Left ventricle myocardium inferior (tissue), 1 donor: ENCODE data around the gene CLDN15. TPM values are rescaled to one million over a fixed set of nuclear protein-coding genes. Genes with fewer than 3 reads are reported as not detected.

Experiments
- DNase-seq: peaks from one replicate; pipeline ENCODE4 v3.0.0-alpha.2; 2020
- H3K27ac ChIP-seq: fragments of 200-600 bp; replicated peaks from 2 replicates; pipeline ENCODE4 v1.8.0; 2021
- H3K27me3 ChIP-seq: fragments of 200-600 bp; 2 replicates; pipeline ENCODE4 v1.8.0; 2021; ENCODE audit warnings: low read depth
- H3K36me3 ChIP-seq: fragments of 200-600 bp; 2 replicates; pipeline ENCODE4 v1.8.0; 2021
- H3K4me1 ChIP-seq: fragments of 200-600 bp; 2 replicates; pipeline ENCODE4 v1.8.0; 2021
- H3K4me3 ChIP-seq: fragments of 200-600 bp; 2 replicates; pipeline ENCODE4 v1.8.0; 2021; ENCODE audit warnings: mild to moderate bottlenecking, moderate library complexity
- H3K9me3 ChIP-seq: fragments of 200-600 bp; replicated peaks from 2 replicates; pipeline ENCODE4 v1.8.0; 2021
- CTCF ChIP-seq: fragments of 200-600 bp; IDR thresholded peaks from 2 replicates; pipeline ENCODE4 v1.8.0; 2021; ENCODE audit warnings: antibody characterized with exemption, mild to moderate bottlenecking, borderline replicate concordance
- intact Hi-C: fragments of 100-400 bp; cut with micrococcal nuclease; formaldehyde crosslinking; loops from one replicate; pipeline ENCODE4 v1.11.0; 2022
- total RNA-seq: library from RNA; stranded (reverse); fragmentation: NEBNext Ultra II Directional; extraction: Animal tissue kit (Norgen Biotek cat#: 25700); gene quantifications from one replicate; pipeline ENCODE4 v1.2.1, GENCODE V29; 2021
- donor health status: DM: no; HTN: yes; CAD: no; lungs with severe emphysema.

Gene CLDN15
- total RNA-seq, 1 donor from 2014 or later: 2.2 TPM

GRCh38 chr7:101231644-101232043 is 6.0 kb downstream of the CLDN15 start:
- H3K27ac ChIP-seq: peak overlapping the region; percentile 23
- peaks cover 29% of the 10 kb centered on the region for H3K36me3 ChIP-seq
- H3K27me3 ChIP-seq: no peaks in the 10 kb centered on the region
- no peaks in the 10 kb centered on the region for H3K9me3 ChIP-seq
- peak overlapping the region; percentile 50 for H3K4me3 ChIP-seq
- no peak for DNase-seq
- intact Hi-C loops: no loop called here
- no peak for TF ChIP-seq CTCF
- peaks cover 23% of the 10 kb centered on the region for H3K4me1 ChIP-seq

GRCh38 chr7:101226721-101227120 is 10.9 kb downstream of the CLDN15 start:
- DNase-seq: no peak
- Histone ChIP-seq H3K4me1 (peaks cover 13% of the 10 kb centered on the region), H3K9me3 (no peaks in the 10 kb centered on the region), H3K27ac (no peak overlapping the region), H3K36me3 (peaks cover 71% of the 10 kb centered on the region), H3K4me3 (no peak overlapping the region), H3K27me3 (no peaks in the 10 kb centered on the region)
- no peak for TF ChIP-seq CTCF
- intact Hi-C loops: no loop called here

- intact Hi-C loops: no loop called here
- H3K4me3 ChIP-seq: no peak overlapping the region
- no peaks in the 10 kb centered on the region for H3K9me3 ChIP-seq
- H3K27ac ChIP-seq: no peak overlapping the region
- H3K4me1 ChIP-seq: peaks cover 6% of the 10 kb centered on the region
- DNase-seq: no peak
- peaks cover 71% of the 10 kb centered on the region for H3K36me3 ChIP-seq
- TF ChIP-seq CTCF: no peak
- no peaks in the 10 kb centered on the region for H3K27me3 ChIP-seq
Measured at GRCh38 chr7:101225650-101226049, 12.0 kb downstream of the CLDN15 start.

GRCh38 chr7:101223528-101223927 is 14.1 kb downstream of the CLDN15 start:
- Histone ChIP-seq H3K4me3 (no peak overlapping the region), H3K36me3 (peaks cover 58% of the 10 kb centered on the region), H3K27ac (no peak overlapping the region), H3K9me3 (no peaks in the 10 kb centered on the region), H3K4me1 (peaks cover 24% of the 10 kb centered on the region), H3K27me3 (no peaks in the 10 kb centered on the region)
- TF ChIP-seq CTCF: no peak
- intact Hi-C loops: no loop called here
- DNase-seq: no peak

- H3K36me3 ChIP-seq: peaks cover 49% of the 10 kb centered on the region
- peaks cover 32% of the 10 kb centered on the region for H3K4me1 ChIP-seq
- H3K4me3 ChIP-seq: no peak overlapping the region
- DNase-seq: no peak
- TF ChIP-seq CTCF: no peak
- intact Hi-C loops: no loop called here
- no peaks in the 10 kb centered on the region for H3K27me3 ChIP-seq
- no peaks in the 10 kb centered on the region for H3K9me3 ChIP-seq
- H3K27ac ChIP-seq: no peak overlapping the region
Measured at GRCh38 chr7:101222275-101222830, 15.2 kb downstream of the CLDN15 start.
